NCI-H1092 (cell line): ENCODE results near the gene NPHP4.

ENCODE experiments used
- DNase-seq: peaks from one replicate; lab custom pipeline; 2025; lab: John Stamatoyannopoulos, UW

NPHP4 gene

DNA sequence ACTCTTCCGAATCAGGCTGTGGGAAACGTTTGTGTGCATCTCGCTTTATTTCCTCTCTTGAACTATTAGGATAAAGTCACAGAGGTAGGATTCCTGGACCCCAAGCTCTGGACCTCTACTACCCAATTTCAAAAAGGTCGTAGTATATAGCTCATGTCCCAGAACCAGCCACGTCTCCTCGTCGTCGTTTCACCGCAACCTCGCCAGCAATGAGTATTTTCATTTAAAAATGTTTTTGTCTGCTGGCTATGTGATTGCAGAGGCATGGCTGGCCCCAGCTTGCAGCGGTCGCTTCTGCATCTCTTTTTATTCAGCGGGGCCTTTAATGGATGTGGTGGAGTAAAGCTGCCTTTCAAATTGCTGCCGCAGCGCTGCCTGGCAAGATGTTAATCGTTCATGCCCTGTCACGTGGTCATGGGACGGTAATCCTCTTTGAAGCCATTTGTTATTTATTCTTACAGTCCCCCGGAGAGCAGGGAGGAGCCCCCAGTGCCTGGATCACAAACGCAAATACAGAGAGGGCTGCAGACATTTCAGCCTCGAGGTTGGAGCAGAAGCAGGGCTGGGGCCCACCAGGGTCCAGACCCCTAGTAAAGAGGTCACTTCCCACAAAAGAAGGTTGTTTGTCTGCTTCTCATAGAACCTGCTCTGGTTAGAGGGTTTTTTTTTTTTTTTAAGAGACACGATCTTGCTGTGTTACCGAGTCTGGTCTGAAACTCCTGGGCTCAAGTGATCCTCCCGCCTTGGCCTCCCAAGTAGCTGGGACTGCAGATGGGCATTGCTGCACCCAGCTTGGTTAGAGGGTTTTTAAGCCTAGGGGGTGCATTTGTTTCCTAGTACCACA lies 11.6 kb upstream of the NPHP4 start:
- DNase-seq, result peak; percentile 95

DNA sequence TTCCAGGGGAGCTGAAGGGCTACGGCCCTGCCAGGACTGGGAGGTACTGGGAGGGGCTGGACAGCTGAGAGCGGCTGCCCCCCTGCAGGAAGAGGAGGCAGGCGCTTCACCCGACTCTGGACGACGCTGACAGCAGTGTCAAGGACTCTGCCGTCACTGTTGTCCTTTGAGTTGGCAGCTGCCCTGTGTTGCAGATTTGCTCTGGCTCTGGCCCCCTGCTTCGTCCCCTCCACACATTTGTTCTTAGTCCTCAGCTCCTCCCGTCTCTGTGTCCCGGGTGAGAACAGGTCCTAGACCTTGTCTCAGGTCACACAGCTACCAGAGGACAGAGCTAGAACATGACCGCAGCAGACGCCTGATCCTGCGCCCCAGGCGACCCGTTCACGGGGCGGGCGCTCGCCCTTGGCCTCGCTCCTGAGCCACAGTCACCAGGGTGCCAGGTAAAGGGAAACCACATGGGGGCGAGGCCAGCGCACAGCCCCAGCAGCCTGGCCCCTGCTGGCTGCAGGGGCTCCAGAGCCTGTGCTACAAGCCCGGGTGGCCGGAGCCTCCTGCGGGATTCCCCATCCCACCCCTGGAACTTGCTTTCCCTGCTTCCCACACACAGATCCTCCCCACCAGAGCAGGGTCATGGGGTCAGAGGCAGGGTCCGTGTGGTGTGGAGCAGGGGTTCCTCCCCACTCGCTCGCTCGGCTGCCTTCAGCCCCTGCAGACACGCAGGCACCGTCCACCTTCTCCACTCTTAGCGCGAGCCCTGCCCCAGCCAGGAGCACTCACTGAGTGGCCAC lies 10.7 kb upstream of the NPHP4 start:
- DNase-seq, result peak; percentile 84

DNA sequence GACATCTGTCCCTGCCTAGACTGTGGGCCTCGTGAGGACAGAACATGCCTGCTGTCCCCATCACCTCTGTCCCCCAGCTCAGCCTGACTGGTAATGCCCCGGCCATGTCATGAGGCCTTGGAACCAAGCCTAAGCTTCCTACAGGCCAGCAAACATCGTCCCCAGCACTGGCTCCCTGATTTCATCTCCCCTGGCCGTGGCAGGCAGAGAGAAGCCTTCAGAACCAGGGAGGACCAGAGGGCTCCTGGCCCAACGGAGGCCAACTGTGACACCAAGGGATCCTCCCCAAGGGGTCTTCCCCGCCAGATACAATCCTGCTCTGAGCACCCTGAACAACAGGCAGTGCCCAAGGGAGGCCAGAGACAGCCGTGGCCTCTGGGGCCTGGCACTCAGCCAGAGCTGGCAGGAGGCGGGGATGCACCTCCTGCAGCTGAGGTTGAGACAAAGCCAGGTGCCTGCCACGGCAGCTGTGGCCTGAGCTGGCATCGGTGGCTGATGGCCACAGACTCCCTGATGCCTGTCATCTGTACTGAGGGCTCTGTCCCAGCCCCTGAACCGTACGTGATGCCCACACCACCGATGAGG lies 9.9 kb upstream of the NPHP4 start:
- DNase-seq, result peak; percentile 96

DNA sequence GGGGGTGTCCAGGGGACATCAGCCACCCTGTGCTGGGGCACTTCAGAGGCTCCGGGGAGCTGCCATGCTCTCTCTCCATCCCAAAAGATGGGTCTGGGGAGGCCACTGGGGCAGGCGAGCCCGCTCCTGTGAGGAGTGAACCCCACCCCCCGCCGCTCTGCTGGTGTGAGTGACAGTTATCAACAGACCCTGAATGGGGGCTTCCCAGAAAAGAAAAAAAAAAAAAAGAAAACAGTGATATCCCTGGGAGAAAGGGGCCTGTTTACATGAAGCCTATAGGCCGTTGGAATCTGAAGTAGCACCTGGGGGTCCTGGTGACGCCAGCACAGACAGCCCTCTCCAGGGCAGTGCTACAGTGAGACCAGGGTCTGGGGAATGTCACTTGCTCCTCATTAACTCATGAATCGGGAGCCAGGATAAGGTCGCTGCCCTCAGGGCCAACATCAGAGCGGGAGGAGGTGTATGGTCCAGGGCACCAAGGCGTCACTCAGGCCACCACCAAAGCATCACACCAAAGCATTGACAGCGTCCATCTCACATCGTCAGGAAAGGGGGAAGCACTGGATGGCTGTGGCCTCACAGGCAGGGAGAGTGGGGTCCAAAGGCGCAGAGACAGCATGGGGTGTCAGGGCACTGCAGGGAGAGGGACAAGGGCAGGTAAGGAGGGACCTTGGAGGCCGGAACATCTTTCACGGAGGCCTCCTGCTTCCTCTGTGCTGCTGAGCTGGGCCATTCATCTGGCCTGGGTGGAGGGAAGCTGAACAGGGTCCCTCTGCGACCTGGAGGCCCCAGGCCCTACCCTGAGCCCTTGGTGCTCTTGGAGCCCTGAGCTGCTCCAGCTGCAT lies 8.4 kb upstream of the NPHP4 start:
- no peak for DNase-seq

DNA sequence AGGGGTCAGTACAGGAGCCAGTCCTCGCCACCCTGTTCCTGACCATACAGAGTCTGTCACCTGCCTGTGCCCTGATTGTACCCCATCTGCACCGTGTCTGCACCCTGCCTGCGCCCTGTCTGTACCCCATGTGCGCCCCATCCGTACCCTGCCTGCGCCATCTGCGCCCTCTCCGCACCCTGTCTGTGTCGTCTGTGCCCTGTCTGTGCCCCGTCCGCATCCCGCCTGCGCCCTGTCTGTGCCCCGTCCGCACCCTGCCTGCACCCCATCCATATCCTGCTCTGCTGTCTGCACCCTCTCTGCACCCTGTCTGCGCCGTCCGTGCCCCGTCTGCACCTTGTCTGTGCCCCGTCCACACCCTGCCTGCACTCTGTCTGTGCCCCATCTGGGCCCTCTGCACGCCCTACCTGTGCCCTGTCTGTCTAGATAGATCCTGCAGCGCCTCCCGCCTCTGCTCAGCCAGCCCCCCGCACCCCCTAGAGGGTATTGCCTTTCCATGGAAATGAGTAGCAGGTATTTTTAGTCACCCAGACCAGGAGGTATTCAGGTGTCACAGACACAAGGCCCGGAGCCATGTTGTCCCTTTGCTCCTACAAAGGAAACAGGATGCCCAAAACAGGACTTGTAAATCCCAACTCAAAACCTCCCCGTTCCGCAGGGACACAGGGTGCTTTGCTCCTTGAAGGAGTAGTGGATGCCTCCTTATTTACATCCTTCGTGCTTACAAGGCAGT lies 7.7 kb upstream of the NPHP4 start:
- DNase-seq, result no peak

DNA sequence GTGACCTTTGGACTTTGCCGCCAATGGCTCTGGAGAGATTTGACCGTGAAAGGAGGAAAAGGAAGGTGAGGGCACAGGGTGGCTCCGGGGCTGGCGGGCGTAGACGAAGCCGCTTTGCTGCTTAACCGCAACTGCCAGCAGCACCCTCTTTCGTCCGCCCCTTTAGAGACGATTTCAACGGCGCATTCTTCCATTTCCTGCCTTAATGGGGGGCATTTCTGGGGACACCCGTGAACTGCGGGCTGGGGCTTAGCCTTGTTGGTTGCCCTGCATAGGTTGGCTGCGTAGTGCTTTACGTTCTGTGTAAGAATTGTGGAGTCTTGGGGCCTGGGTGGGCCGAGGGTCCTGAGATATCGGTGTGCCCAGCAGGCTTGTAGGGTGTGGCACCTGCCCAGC lies 6.7 kb upstream of the NPHP4 start:
- no peak for DNase-seq

DNA sequence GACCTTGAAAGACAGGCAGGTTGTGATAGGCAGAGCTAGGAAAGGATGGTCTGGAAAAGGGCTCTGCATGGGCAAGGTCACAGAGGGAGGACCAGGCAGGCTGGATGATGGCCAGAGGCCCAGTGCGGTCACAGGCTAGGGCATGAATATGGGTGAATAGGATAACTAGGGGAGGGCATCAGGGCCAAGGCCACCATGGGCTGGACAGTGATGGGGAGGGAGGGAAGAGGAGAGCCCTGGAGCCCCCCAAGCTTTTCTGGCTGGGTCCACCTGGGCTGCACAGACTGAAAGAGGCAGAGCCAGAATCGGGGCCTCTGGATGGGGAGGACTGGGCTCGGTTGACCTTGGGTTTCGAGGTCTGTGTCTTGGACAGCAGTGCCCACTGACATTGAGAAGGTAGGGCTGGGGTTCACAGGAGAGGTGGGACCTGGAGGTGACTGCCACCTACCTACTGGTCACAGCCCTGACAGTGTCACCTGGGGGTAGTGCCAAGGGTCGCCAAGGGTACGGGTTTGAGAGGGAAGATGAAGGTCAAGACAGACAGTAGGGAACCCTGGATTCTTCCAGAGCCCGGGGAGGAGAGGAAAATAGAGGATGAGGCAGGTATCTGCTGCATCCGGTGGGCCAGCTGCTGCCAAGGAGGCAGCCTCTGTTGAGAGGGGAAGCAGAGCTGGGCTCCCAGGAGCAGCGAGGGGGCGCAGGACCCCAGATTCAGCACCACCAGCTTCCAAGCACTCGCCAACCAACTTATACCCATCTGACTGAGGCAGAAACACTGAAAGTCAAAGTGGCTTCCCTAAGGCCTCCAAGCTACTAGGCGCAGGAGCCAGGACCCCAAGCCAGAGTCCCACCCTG lies 6.1 kb upstream of the NPHP4 start:
- no peak for DNase-seq

DNA sequence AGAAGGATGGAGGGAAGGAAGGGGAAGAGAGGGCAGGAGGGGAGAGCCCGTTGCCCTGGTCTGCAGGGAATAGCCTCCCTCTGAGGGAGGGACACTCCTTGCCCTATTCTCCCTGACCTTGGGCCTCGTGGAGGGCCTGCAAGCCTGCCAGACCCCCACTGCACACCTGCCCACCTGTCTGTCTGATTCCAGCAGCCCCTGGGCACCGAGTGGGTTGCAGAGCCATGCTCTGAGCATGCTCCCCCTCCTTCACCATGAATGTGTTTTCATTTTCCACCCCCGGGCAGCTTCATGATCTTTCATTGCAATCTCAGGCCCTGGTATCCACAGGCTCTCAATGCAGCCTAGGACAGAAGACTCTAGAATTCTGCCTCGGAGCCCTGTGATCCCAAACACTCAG lies 5.1 kb upstream of the NPHP4 start:
- DNase-seq, result no peak

DNA sequence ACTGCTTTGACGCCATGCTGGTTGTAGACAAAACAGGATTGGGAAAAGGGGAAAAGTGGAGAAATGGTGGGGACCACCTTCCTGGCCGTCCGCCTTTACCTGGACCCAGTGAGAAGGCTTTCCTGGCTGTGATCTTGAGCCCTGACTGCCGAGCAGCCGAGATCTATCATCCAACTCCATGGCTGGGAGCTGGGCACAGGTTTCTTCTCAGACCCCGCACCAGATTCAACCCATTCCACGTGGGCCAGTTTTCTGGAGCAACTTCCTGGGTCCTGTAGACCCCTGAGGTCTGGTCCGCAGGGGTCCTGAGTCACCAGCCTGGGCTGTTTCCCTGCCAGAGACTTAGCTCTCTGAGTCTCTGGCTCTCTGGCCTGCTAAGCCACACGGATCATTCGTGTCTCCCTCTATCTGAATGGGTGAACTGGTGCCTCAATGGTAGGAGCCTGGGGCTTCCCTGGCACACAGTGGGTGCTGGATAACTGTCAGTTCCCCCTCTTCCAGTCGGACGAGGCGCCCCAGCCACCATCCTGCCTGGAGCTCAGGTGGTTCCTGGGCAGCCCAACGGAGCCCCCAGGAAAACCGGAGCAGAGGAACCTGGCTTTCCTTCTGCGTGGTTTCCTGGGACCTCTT lies 4.5 kb upstream of the NPHP4 start:
- DNase-seq, result no peak

DNA sequence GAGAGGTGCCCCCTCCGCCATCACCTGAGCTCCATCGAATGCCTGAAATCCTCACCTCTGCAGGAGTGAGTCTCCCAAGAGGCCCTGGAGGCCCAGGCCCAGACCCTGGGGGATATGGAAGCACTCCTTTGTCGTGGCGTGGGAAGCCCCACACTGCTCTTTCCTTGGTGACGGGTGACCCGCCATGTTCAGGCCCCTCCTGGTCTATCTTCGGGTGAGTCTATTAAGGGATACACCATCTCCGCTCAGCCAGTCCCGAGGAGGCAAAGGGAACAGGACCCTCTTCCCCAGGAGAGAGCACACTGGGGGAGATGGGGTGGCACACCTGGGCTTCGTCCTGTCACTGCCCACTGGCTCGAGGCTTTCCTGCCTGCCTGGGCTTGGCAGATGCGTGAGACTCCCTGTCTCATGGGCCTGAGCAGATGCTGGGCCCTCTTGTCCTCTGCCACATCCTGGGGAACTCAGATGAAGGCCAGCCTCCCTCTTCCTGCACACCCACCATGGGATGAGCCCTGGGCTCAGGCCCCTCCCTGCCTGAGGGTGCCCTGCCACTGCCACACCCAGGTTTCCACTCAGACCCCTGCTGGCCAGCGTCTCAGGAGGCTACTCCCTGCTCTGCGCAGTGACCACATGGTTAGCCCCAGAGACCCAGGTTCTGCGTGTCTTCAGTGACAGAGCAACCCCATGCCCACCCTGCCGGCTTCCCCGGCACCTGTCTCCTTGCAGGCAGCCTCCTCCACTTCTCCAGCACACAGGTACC lies 3.8 kb upstream of the NPHP4 start:
- no peak for DNase-seq

DNA sequence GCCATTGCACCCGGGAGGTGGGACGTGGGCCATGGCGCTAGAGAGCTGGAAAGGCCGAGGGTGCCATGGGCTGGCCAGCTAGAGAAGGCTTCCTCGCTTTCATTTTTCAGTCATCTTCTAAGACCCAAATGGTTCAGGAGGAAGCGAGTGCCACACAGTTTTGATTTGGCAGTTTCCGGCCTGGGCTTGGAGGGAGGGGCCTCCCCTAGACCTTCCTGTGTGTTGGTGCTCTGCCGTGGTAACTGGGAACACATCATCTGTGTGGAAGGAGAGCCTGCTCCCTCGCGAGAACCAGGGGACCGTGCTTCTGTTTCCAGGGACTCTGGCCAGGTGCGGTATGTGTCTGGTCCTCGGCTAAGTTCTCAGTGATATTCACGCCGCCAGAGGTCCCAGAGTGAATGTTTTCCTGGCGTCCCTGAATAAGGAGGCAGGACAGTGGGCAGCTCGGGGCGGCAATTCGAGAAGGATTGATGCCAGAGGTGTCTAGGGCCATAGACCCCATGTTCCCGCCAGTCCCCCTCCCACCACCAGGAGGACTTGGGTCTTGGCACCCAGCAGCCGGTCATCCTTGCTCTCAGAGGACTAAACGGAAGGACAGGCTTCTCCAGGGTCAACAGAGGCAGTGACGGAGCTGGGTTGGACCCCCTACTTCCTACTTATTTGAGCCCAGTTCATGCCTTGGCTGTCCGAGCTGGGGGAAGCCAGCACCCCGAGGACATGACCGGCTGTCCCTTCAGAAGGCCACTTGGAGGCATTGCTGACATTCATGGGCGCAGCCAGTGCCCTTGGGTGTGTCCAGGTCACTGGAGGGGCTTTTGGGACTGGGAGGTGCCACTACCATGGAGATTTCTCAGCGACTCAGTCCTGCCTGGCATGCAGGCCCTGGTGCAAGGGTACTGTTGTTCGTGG lies 2.7 kb upstream of the NPHP4 start:
- DNase-seq, result no peak

DNA sequence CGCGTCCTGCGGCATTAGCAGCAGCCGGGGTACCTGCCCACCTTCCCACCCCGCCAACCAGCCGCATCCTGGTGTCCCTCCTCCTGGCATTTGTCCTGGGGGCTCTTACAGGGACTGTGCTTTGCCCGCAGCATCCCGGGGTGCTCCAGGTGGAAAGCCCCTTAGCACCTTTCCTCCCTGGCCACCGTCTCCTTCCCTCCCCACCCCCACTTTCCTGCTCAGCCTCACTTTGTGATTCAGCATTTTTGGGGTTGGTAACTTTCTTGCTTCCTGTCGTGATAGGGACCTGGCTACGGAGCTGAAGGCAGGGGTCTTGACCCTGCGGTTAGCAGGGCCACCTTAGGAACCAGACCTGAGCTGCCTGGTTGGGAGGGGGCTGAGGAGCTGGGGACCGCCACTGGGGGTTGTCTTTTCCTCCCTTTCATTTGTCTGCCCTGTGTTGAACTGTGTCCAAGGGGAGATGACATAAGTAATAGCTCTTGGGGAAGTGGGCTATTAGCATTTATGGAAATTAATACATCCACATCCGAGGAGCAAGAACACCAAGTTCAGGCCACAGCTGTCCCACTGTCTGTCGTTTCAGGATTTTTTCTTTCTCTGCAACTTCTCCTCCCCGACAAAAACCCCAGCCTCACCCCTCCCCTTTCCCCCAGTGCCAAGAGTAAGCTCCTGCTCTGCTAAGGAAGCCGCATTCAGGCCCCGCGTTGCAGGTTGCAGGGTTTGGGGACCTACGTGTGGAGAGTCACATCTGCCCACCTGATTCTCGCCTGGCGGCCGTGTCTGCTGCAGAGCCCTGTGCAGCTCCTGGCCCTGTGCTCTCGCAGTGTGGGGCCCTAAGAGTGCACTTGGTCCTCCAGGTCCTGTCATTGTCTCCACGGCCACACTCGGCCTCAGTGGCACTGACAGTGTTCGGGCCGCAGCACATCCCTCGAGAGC lies 1.6 kb upstream of the NPHP4 start:
- DNase-seq, result no peak

DNA sequence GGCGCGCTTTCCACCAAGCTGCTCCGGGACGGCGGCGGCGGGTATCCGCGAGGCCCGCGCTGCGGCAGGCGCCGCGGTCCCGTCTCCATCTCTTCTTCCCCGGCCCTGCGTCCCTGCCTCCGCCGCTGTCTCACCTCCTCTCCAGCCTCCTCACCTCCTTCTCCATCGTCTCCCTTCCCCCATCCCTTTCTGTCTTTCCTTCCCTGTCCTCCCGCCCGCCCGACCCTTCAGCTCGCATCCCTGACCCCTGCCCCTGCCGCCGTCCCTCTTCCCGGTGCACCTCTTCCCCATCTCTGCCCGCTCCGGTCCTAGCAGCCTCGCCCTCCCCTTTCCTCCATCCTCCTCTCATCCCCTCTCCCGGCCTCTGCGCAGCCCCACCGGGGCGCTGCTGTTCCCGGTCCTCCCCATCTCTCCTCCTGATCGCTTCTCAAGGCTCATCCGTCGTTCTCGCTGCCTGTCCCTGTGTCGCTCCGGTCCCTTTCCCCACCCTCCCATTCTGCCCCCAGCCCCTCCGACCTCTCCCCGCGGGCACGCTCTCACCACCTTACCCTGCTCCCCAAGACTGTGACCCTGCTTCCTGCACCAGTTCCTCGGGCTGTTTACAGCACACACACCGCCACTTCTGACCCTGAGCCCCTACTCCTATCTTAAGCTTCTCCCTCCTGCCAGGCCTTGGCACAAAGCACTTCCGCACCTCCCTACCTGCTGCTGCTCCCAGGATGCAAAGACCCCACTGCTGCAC lies 760 bp upstream of the NPHP4 start:
- DNase-seq, result peak; percentile 86

DNA sequence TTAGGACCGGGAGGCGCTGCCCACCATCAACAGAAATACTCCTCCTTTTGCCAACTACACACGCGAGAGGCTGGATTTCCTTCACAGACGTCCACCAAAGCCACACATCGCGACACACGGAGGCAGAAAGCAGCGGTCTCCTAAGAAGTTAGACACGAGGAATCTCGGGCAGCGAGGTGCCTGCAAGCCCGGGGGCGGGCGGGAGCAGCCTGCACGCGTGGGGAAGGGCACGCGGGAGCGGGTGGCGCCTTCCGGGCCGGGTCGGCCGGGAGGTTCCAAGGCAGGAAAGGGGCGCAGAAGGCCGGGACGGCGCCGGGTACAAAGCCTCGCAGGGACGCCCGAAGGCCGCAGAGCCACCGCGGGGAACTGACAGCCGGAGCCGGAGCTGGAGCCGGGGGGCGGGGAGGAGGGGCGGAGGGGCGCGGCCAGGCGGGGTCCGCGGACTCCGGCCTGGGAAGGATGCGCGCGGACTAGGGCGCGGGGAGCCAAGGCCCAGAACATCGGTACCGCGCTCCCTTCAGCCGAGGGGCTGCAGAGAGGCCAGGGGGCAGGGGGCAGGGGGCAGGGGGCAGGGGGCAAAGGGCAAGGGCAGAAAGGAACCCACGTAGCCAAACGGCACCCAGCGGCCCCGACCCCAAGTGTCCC lies 722 bp downstream of the NPHP4 start:
- peak; percentile 61 for DNase-seq

DNA sequence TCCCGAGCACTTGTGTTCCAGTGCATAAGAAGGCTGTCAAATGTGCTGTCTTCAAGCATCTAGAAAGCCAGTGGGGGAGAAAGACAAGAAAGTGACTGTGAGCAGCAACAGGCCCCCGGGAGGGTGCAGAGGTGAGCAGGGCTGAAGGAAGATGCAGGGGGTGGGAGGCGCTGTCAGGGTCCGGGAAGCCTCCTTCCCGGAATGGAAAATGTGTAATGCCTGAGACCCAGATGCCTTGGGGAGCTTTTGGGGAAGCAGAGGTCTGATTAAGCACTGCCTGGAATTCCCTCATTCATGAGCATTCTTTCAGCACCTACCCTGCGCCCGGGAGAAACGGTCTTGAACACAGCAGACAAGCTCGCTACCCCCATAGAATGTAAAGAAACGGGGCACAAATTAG lies 1.3 kb downstream of the NPHP4 start:
- no peak for DNase-seq
